H1 (cell line): ENCODE results near the gene TP53TG3E. TPM values are rescaled to one million over a fixed set of nuclear protein-coding genes. Genes with fewer than 3 reads are reported as not detected.
A peak's percentile ranks its signal among the peaks of the same experiment; 100 is the strongest.
"Not testable (repeated sequence)": the region's sequence is repeated elsewhere in the genome, so short reads cannot be mapped to it uniquely, and the experiment has no call there.

Experiments
- CTCF ChIA-PET: fragments of 300-600 bp; sonication (Branson Sonifier 250); formaldehyde crosslinking; loops from one replicate; lab custom pipeline; 2021; ENCODE audit not compliant: partially characterized antibody; lab: Charles Lee
- POLR2A ChIA-PET: fragments of 300-600 bp; sonication (Branson Sonifier 250); formaldehyde crosslinking; loops from one replicate; lab custom pipeline; 2021; ENCODE audit warnings: inconsistent platforms; ENCODE audit not compliant: partially characterized antibody; lab: Charles Lee
- DNase-seq, 2 experiments: peaks; one replicate each; pipeline versions ENCODE4 v3.0.0 to v3.0.0-alpha.2; 2010 to 2022; ENCODE audit warnings: low spot score in 2 of 2, low read depth in 1 of 2, mixed read lengths in 1 of 2
- FAIRE-seq: peaks from 2 replicates; lab custom pipeline; 2011; peaks lifted over from hg19 to GRCh38; lab: Jason Lieb, UNC
- H2AFZ ChIP-seq: 2 replicates; pipeline ENCODE4 v1.8.1; 2012; ENCODE audit warnings: low read length, inconsistent platforms
- H2AK5ac ChIP-seq: 2 replicates; pipeline ENCODE4 v1.6.1; 2013; ENCODE audit warnings: low read depth, low read length
- H2BK120ac ChIP-seq: replicated peaks from 2 replicates; pipeline ENCODE3; 2013; ENCODE audit warnings: low read depth, low read length, inconsistent platforms
- H2BK12ac ChIP-seq: 2 replicates; pipeline ENCODE4 v1.6.1; 2013; ENCODE audit warnings: low read depth, low read length
- H2BK15ac ChIP-seq: 2 replicates; pipeline ENCODE4 v1.6.1; 2013; ENCODE audit warnings: low read length
- H2BK20ac ChIP-seq: 2 replicates; pipeline ENCODE4 v1.6.1; 2013; ENCODE audit warnings: low read length
- H2BK5ac ChIP-seq: 2 replicates; pipeline ENCODE4 v1.6.1; 2013; ENCODE audit warnings: low read depth, low read length
- H3K14ac ChIP-seq: 2 replicates; pipeline ENCODE4 v1.6.1; 2013; ENCODE audit warnings: inconsistent platforms; ENCODE audit not compliant: insufficient read length
- H3K18ac ChIP-seq: 2 replicates; pipeline ENCODE4 v1.6.1; 2013; ENCODE audit warnings: low read length; ENCODE audit errors: extremely low read depth
- H3K23ac ChIP-seq: 2 replicates; pipeline ENCODE4 v1.6.1; 2013; ENCODE audit warnings: inconsistent platforms; ENCODE audit not compliant: insufficient read length
- H3K23me2 ChIP-seq: 2 replicates; pipeline ENCODE4 v1.6.1; 2013; ENCODE audit warnings: low read depth, low read length
- H3K27ac ChIP-seq: 2 replicates; pipeline ENCODE4 v1.6.1; 2011; ENCODE audit warnings: low read depth, low read length, inconsistent platforms
- H3K27me3 ChIP-seq, 4 experiments: replicated peaks in 1 of 4; 1 replicate in 1 of 4; 2 replicates in 3 of 4; pipeline versions ENCODE4 v1.6.1 to v1.8.1; 2011 to 2013; ENCODE audit warnings: low read length in 3 of 4, mild to moderate bottlenecking in 3 of 4, inconsistent platforms in 2 of 4, mixed read lengths in 2 of 4, moderate library complexity in 1 of 4; ENCODE audit not compliant: control insufficient read depth in 3 of 4, insufficient read depth in 3 of 4; ENCODE audit errors: extremely low read depth in 1 of 4
- H3K36me3 ChIP-seq, 4 experiments: 2 replicates each; pipeline versions ENCODE4 v1.6.1 to v1.8.1; 2011 to 2013; ENCODE audit warnings: mild to moderate bottlenecking in 4 of 4, low read length in 3 of 4, moderate library complexity in 2 of 4, control low read depth in 1 of 4, inconsistent platforms in 1 of 4; ENCODE audit not compliant: insufficient read depth in 4 of 4, control insufficient read depth in 2 of 4
- H3K4ac ChIP-seq: replicated peaks from 2 replicates; pipeline ENCODE3; 2013; ENCODE audit warnings: low read length, low read depth, mixed read lengths, inconsistent platforms; ENCODE audit not compliant: insufficient read length
- H3K4me1 ChIP-seq, 4 experiments: replicated peaks in 1 of 4; 1 replicate in 1 of 4; 2 replicates in 3 of 4; pipeline versions ENCODE4 v1.6.1 to v1.8.1; 2011 to 2013; ENCODE audit warnings: low read length in 3 of 4, inconsistent platforms in 2 of 4, mixed read lengths in 1 of 4; ENCODE audit not compliant: insufficient read depth in 4 of 4, control insufficient read depth in 3 of 4
- H3K4me2 ChIP-seq, 2 experiments: 2 replicates each; pipeline versions ENCODE4 v1.6.1 to v1.8.1; 2011 to 2013; ENCODE audit warnings: low read depth in 2 of 2, low read length in 2 of 2, control low read depth in 1 of 2, inconsistent platforms in 1 of 2, mild to moderate bottlenecking in 1 of 2; ENCODE audit not compliant: insufficient read depth in 1 of 2
- H3K4me3 ChIP-seq, 4 experiments: fragments of 200-600, 300-600 bp in 1 of 4; sonication (generic), shearing (Covaris generic), sonication (Bioruptor Twin) in 1 of 4; 2 replicates each; pipeline versions ENCODE4 v1.5.1 to v1.8.1; 2011 to 2016; ENCODE audit warnings: low read length in 4 of 4, low read depth in 3 of 4, control low read depth in 2 of 4, inconsistent platforms in 2 of 4, mild to moderate bottlenecking in 2 of 4, mixed read lengths in 1 of 4, moderate library complexity in 1 of 4; ENCODE audit not compliant: insufficient read depth in 2 of 4; ENCODE audit errors: extremely low read depth in 1 of 4
- H3K56ac ChIP-seq: replicated peaks from 2 replicates; pipeline ENCODE3; 2013; ENCODE audit warnings: low read depth, mild to moderate bottlenecking, mixed read lengths, low read length, inconsistent platforms; ENCODE audit not compliant: insufficient read length
- H3K79me1 ChIP-seq: 2 replicates; pipeline ENCODE4 v1.6.1; 2013; ENCODE audit warnings: low read depth, low read length, control low read depth
- H3K79me2 ChIP-seq, 2 experiments: 2 replicates each; pipeline versions ENCODE4 v1.6.1 to v1.8.1; 2012 to 2013; ENCODE audit warnings: low read length in 2 of 2, mild to moderate bottlenecking in 2 of 2, inconsistent platforms in 1 of 2; ENCODE audit not compliant: insufficient read depth in 2 of 2, control insufficient read depth in 1 of 2
- H3K9ac ChIP-seq, 4 experiments: replicated peaks in 1 of 4; 1 replicate in 1 of 4; 2 replicates in 3 of 4; pipeline versions ENCODE4 v1.6.1 to v1.8.1; 2011 to 2013; ENCODE audit warnings: low read depth in 3 of 4, low read length in 3 of 4, control low read depth in 2 of 4, mild to moderate bottlenecking in 2 of 4, moderate library complexity in 2 of 4, inconsistent platforms in 1 of 4; ENCODE audit errors: extremely low read depth in 1 of 4
- H3K9me3 ChIP-seq, 2 experiments: 2 replicates each; pipeline versions ENCODE4 v1.6.1 to v1.8.1; 2012 to 2013; ENCODE audit warnings: mild to moderate bottlenecking in 2 of 2, moderate library complexity in 2 of 2, control low read depth in 1 of 2, inconsistent platforms in 1 of 2, low read depth in 1 of 2, low read length in 1 of 2, mixed read lengths in 1 of 2; ENCODE audit not compliant: insufficient read depth in 2 of 2
- H4K20me1 ChIP-seq, 2 experiments: replicated peaks in 1 of 2; 2 replicates each; pipeline versions ENCODE3 to v1.8.1; 2011 to 2013; ENCODE audit warnings: inconsistent platforms in 2 of 2, low read length in 2 of 2, mild to moderate bottlenecking in 1 of 2; ENCODE audit not compliant: insufficient read depth in 2 of 2, control insufficient read depth in 1 of 2
- H4K5ac ChIP-seq: 2 replicates; pipeline ENCODE4 v1.6.1; 2013; ENCODE audit warnings: low read length, low read depth, mixed read lengths, inconsistent platforms; ENCODE audit not compliant: insufficient read length
- H4K8ac ChIP-seq: 2 replicates; pipeline ENCODE4 v1.8.0; 2013; ENCODE audit warnings: mild to moderate bottlenecking, moderate library complexity, low read length, inconsistent platforms; ENCODE audit not compliant: insufficient read depth; ENCODE audit errors: extremely low read depth
- H4K91ac ChIP-seq: replicated peaks from 2 replicates; pipeline ENCODE3; 2013; ENCODE audit warnings: low read length, mixed read lengths, inconsistent platforms; ENCODE audit not compliant: insufficient read length
- WGBS, 2 experiments: shearing (Covaris generic) in 1 of 2; methylation state at CpG; one replicate each; pipeline versions ENCODE4 v1.1.6 to v1.1.7; 2013 to 2015; ENCODE audit warnings: low lambda C conversion rate in 2 of 2, mixed read lengths in 2 of 2, inconsistent platforms in 1 of 2, low coverage in 1 of 2, missing lambda C conversion rate in 1 of 2; ENCODE audit not compliant: insufficient replicate concordance in 2 of 2, insufficient coverage in 1 of 2, insufficient read length in 1 of 2; ENCODE audit errors: extremely low coverage in 1 of 2, missing lambda C conversion rate in 1 of 2; 5-methylcytosine and 5-hydroxymethylcytosine counted together
- polyA plus RNA-seq, 7 experiments: library from polyadenylated mRNA; depleted of rRNA in 3 of 7; stranded (reverse) in 5 of 7; unstranded in 2 of 7; fragments of >200 nt in 5 of 7; fragments of 200-250 nt in 2 of 7; gene quantifications; 1 replicate in 5 of 7; 2 replicates in 1 of 7; 4 replicates in 1 of 7; pipeline versions ENCODE4 v1.2.1 to v1.2.3, GENCODE V29; 2011 to 2013; ENCODE audit warnings: missing spikeins in 2 of 7, mixed read lengths in 2 of 7
- small RNA-seq: library from polyadenylated mRNA; stranded (forward); fragments of <200 nt; extraction: miRNeasy Mini kit (QIAGEN cat#:217004); gene quantifications from one replicate; pipeline ENCODE3, GENCODE V24; 2013; ENCODE audit not compliant: insufficient read depth
- total RNA-seq: library from RNA; stranded (reverse); fragmentation: NEBNext Ultra II Directional; extraction: Animal tissue kit (Norgen Biotek cat#: 25700); gene quantifications from 2 replicates; pipeline ENCODE4 v1.2.1, GENCODE V29; 2021

The TP53TG3E gene
- total and polyA plus RNA-seq, 2 of the 8 experiments (the other 6 are each of a cell fraction or from before 2014, with no cell fraction given): not detected

- H2AFZ ChIP-seq, H3K23me2 ChIP-seq, CTCF ChIA-PET, H2BK20ac ChIP-seq, H3K18ac ChIP-seq, H4K91ac ChIP-seq, H3K36me3 ChIP-seq, H4K20me1 ChIP-seq, H2AK5ac ChIP-seq, H3K56ac ChIP-seq, H3K27ac ChIP-seq, H3K9ac ChIP-seq, H2BK15ac ChIP-seq, H2BK120ac ChIP-seq, H4K8ac ChIP-seq, H2BK5ac ChIP-seq, H3K27me3 ChIP-seq, H3K4me2 ChIP-seq, H2BK12ac ChIP-seq, FAIRE-seq, H3K4me1 ChIP-seq, POLR2A ChIA-PET, H3K4me3 ChIP-seq, H4K5ac ChIP-seq, H3K79me2 ChIP-seq, H3K14ac ChIP-seq, H3K79me1 ChIP-seq, H3K4ac ChIP-seq, H3K23ac ChIP-seq: not testable (repeated sequence)
- 82% methylated on average over 3 of the region's 4 CpGs; no CpG with 5 or more reads in 1 of the 2 experiments for WGBS, 2 experiments
- peaks cover 0 to 32% of the 10 kb centered on the region in 2 experiments; a peak in 3 of 4 replicates for H3K9me3 ChIP-seq
- DNase-seq: peak in 1 of 2 experiments; percentile 39
Measured at GRCh38 chr16:33339093-33340061, 35.3 kb downstream of the TP53TG3E start.

Small RNAs within 50 kb of the gene (small RNA-seq; reads per million reads assigned to genes)
- not detected for gene AC141257.3

Other genes starting within 250 kb of the TP53TG3E start
- gene TP53TG3C, start 110.1 kb upstream of the TP53TG3E start, total RNA-seq: not detected in 2 replicates
- not detected in 2 replicates for gene TP53TG3C, start 110.1 kb upstream of the TP53TG3E start, polyA plus RNA-seq (2011; rRNA removed)
- gene TP53TG3B, start 56.5 kb downstream of the TP53TG3E start, total RNA-seq: not detected in 2 replicates
- gene TP53TG3B, start 56.5 kb downstream of the TP53TG3E start, polyA plus RNA-seq (2011; rRNA removed): not detected in 2 replicates
- gene TP53TG3F, start 155.3 kb downstream of the TP53TG3E start, total RNA-seq: not detected in 2 replicates
- gene TP53TG3F, start 155.3 kb downstream of the TP53TG3E start, polyA plus RNA-seq (2011; rRNA removed): not detected in 2 replicates